ENCODE data around the gene PKHD1. TPM values are rescaled to one million over a fixed set of nuclear protein-coding genes. Genes with fewer than 3 reads are reported as not detected.

PKHD1 gene, protein sequence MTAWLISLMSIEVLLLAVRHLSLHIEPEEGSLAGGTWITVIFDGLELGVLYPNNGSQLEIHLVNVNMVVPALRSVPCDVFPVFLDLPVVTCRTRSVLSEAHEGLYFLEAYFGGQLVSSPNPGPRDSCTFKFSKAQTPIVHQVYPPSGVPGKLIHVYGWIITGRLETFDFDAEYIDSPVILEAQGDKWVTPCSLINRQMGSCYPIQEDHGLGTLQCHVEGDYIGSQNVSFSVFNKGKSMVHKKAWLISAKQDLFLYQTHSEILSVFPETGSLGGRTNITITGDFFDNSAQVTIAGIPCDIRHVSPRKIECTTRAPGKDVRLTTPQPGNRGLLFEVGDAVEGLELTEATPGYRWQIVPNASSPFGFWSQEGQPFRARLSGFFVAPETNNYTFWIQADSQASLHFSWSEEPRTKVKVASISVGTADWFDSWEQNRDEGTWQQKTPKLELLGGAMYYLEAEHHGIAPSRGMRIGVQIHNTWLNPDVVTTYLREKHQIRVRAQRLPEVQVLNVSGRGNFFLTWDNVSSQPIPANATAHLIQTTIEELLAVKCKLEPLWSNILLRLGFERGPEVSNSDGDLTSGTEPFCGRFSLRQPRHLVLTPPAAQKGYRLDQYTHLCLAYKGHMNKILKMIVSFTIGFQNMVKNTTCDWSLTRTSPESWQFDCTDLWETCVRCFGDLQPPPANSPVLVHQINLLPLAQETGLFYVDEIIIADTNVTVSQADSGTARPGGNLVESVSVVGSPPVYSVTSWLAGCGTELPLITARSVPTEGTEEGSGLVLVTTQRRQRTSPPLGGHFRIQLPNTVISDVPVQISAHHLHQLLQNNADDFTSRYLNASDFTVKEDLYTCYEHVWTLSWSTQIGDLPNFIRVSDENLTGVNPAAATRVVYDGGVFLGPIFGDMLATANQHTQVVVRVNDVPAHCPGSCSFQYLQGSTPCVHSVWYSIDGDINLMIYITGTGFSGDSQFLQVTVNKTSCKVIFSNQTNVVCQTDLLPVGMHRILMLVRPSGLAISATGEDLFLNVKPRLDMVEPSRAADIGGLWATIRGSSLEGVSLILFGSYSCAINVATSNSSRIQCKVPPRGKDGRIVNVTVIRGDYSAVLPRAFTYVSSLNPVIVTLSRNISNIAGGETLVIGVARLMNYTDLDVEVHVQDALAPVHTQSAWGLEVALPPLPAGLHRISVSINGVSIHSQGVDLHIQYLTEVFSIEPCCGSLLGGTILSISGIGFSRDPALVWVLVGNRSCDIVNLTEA (N-terminal part only)
- total RNA-seq (2022; extraction: Qiagen RNA extraction) = not detected in 5 replicates

DNA sequence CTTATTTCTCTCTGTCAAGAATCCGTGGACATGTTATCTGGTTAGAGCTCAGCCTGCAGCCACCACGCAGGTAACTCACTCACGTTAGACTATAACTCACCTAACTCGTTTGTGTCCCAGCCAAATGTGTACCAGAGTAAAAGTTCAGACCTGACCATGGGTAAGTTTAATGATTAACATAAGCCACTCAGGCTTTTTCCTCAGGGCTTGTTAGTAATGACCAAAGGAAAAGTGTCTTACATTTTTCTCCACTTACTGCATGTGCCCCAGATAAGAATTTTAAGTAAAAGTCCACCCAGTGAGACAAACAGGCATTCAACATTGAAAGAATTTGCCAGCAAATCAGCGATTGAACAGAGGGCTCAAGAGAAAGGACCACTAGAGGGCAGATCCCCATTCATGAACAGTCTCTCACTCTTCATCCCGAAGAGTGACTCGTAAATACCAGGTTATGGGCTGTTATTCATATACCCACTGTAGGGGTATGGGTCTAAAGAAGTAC, at the start of gene PKHD1:
TSS of gene PKHD1 (minus strand) at position 116 of the 502 bp plus-strand sequence. CDS start 2,680 bp downstream, outside the sequence.

Other genes starting within 250 kb of the PKHD1 start
- gene IL17A, start 98.8 kb upstream of the PKHD1 start, total RNA-seq (2022; extraction: Qiagen RNA extraction) = not detected in 5 replicates
- not detected in 5 replicates for gene IL17F, start 156.9 kb upstream of the PKHD1 start, total RNA-seq (2022; extraction: Qiagen RNA extraction)
- gene MCM3, start 197.1 kb upstream of the PKHD1 start, total RNA-seq (2022; extraction: Qiagen RNA extraction) = 72.2 to 87.5 TPM (median 78.3 TPM) in 5 replicates